ENCODE data around the gene DR1.
"Not testable (repeated sequence)": the region's sequence is repeated elsewhere in the genome, so short reads cannot be mapped to it uniquely, and the experiment has no call there.

DR1 gene

DNA sequence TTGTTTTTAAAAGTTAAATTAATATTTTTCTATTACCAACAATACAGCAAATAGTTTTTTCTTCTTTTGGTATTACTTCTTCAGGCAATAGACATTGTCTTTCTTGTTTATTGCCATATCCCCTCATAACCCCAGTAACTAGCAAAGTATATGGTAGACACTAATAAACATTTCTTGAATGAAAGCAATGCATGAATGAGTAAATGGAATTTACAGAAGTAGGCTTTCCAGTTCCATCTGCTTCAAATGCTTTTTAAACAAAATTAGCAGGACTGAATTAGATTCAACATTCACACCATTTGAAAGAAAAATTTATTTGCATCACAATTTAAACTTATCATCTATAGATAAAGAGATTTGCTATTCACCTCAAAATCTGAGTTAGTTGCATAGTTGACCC, 5.6 kb upstream of the DR1 start:
- DNase-seq (ENCODE audit: low read depth) = no peak

DNA sequence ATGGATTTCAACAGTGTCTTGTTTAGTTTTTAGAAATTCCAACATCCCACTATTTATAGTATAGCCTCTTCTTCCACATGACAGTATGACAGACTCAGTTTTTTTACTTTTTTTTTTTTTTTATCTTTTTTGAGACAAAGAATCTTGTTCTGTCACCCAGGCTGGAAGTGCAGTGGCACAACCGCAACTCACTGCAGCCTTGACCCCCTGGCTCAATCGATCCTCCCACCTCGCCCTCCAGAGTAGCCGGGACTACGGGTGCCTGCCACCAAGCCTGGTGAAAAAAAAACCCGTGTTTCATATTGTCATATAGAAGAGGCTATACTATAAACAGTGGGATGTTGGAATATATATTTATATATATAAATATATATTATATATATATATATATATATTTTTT, 1.2 kb upstream of the DR1 start:
- no peak for DNase-seq (ENCODE audit: low read depth)

- DNase-seq (ENCODE audit: low read depth) = peak; percentile 2
These were observed 648 bp upstream of the DR1 start for GRCh38 chr1:93344886-93345632.

DNA sequence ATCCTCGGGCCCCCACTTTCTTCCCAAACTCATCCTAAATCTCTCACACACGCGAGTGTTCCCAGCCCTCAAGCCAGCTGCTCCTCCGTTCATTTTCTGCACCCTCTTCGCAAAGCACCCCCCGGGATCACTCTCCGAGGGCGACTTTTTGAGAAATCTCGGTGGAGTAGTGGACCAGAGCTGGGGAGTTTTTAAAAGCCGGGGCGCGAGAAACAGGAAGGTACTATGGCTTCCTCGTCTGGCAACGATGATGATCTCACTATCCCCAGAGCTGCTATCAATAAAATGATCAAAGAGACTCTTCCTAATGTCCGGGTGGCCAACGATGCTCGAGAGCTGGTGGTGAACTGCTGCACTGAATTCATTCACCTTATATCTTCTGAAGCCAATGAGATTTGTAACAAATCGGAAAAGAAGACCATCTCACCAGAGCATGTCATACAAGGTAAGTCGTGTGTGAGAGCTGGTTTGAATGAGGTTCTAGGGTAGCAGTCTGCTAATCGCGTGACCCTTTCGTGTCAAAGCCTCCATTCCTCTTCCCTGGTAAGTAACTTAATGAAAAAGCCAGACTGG, 800 bp downstream of the DR1 start:
- peak; percentile 14 for DNase-seq (ENCODE audit: low read depth)

DNA sequence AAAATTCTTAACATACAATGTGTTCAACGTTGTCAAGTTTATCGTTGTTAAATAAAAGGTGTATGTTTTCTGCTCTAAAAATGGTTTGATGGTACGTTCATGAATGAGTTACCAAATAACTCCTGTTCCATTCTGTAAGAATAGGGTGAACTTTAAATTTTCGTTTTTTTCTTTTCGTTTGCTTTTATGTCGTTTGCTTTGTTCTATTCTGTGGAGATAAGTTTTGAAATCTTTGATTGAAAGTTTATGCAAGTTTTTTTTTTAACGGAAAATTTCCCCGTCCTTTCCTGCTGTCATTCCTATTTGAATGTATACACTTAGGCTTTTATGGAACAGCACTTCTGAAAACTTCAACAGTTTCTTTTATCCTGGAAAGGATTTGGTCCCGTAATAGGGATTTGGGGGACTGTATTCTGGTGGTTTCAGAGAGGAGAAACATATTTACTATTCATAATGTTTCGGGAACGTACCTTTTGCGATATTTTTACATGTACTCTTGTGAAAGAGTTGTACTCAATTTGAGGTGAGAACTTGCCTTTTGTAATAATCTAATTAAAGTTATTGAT, 1.7 kb downstream of the DR1 start:
- no peak for DNase-seq (ENCODE audit: low read depth)

- DNase-seq (ENCODE audit: low read depth) = no peak
These were observed 2.5 kb downstream of the DR1 start for GRCh38 chr1:93348104-93348728.

GRCh38 chr1:93349231-93350135, 3.8 kb downstream of the DR1 start:
- DNase-seq (ENCODE audit: low read depth) = no peak

DNA sequence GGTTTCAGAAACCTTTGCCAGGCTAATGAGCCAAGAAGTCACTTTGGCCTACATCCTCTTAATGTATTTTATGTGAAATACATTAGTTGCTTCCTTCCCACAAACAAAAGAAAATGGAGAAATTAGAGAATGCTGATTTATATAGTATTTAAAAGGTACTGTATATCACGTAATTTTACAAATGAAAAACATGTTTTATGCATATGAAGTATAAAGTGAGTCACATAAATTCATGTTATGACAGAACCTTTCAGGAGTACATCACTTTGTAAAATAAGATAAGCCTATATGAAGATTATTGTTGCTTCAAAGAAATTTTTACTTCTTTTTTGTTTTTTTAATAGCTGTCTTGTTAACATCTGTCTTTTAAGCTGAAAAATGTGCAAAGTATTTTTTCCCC, 4.6 kb downstream of the DR1 start:
- DNase-seq (ENCODE audit: low read depth) = no peak

- no peak for DNase-seq (ENCODE audit: low read depth)
These were observed 5.2 kb downstream of the DR1 start for GRCh38 chr1:93350875-93351274.

DNA sequence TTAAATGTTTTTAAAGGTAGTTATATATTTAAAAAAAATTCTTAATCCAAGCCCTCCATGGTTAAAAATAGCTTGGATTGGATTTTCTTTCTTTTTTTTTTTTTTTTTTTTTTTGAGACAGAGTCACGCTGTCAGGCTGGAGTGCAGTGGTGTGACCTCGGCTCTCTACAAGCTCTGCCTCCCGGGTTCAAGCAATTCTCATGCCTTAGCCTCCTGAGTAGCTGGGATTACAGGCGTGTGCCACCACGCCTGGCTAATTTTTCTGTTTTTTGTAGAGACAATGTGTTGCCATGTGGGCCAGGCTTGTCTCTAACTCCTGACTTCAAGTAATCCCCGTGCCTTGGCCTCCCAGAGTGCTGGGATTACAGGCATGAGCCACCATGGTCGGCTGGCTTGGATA, 5.6 kb downstream of the DR1 start:
- DNase-seq (ENCODE audit: low read depth) = not testable (repeated sequence)

DNA sequence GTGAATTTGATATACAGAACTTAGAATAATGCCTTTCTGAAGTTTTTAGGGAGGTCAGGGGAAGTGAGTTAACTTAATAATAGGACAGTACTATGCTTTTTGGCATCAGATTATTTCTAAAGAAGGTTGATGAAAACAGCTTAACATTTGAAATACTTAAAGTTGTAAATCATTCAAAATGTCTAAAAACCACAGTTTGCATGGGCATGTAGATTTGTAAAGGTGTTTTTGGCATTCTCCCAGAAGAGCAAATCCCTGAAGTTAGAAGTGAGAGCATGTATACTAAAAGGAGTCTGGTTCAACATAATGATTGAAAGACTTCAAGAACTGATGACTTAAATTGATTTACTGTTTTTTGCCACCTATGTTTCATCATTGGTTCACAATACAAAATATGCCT, 6.7 kb downstream of the DR1 start:
- no peak for DNase-seq (ENCODE audit: low read depth)

DNA sequence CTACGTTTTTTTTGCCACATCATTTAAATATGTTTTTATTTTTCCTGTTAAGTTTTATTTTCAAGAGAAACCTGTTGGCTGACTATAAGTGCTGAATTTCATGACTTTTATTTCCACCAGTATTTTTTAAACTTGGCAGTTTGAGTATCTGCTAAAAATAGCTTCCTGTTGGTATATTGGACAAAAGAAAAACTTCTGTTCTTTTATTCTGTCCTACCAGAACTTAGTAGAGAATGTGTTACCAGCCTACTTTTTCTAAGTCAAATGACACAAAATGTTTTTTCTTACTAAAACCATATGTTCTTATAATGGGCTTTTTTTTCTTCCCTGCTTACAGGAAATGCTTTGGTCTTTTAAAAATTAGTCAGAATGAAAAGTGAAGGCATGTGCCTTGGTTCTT, 7.6 kb downstream of the DR1 start:
- DNase-seq (ENCODE audit: low read depth) = no peak

DNA sequence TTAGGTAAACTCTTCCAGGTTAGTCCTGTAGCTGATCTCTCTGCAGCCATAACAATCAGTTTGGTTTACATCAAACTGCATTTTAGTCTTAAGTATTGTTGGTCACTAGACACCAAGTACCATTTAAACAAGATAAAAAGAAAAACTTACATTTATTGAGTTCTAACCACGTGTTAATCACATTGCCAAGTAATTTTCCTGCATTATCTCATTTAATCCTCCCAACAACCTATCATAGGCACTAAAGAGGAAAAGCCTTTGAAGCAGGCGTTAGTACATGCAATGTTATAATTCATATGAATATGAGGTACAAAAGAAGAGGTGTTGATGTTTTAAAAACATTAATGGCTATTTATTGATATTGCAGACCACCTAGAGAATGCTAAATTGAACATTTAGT, 9.0 kb downstream of the DR1 start:
- DNase-seq (ENCODE audit: low read depth) = no peak

- DNase-seq (ENCODE audit: low read depth) = no peak
These were observed 11.5 kb downstream of the DR1 start for GRCh38 chr1:93357242-93357641.

- no peak for DNase-seq (ENCODE audit: low read depth)
These were observed 12.6 kb downstream of the DR1 start for GRCh38 chr1:93358293-93358692.

- DNase-seq (ENCODE audit: low read depth) = no peak
These were observed 14.4 kb downstream of the DR1 start for GRCh38 chr1:93360111-93360510.

- no peak for DNase-seq (ENCODE audit: low read depth)
These were observed 16.5 kb downstream of the DR1 start for GRCh38 chr1:93362237-93362636.

DNA sequence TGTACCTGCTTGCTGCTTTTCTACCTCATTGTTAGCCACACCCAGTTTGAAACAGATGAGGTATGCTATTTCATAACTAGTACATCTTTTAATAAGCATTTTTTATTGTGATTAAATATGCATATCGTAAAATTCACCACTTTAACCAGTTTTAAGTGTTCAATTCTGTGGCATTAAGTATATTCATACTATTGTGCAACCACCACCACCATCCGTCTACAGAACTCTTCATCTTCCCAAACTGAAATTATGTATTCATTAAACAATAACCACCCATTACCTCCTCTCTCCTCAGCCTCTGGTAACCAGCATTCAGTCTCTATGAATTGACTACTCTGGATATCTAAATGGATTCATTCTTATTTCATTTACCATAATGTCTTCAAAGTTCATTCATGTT, 20.1 kb downstream of the DR1 start:
- no peak for DNase-seq (ENCODE audit: low read depth)

DNA sequence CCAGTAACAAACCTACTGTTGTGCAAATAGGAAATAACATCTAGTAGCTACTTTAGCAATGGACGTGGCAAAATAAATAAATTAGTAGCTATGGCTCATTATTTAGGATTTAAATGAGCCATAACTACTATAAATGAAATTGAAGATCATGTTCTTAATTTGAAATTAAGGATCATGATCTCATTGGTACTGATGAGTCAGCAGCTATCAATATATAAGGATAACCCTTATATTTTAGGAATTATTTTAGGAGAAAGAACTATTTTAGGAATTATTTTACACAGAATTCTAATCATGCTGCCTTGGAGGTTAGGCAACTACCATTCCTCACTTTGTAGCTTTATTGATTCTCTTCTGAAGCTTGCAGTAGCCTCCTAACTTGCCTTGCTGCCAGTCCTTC, 24.0 kb downstream of the DR1 start:
- no peak for DNase-seq (ENCODE audit: low read depth)

DNA sequence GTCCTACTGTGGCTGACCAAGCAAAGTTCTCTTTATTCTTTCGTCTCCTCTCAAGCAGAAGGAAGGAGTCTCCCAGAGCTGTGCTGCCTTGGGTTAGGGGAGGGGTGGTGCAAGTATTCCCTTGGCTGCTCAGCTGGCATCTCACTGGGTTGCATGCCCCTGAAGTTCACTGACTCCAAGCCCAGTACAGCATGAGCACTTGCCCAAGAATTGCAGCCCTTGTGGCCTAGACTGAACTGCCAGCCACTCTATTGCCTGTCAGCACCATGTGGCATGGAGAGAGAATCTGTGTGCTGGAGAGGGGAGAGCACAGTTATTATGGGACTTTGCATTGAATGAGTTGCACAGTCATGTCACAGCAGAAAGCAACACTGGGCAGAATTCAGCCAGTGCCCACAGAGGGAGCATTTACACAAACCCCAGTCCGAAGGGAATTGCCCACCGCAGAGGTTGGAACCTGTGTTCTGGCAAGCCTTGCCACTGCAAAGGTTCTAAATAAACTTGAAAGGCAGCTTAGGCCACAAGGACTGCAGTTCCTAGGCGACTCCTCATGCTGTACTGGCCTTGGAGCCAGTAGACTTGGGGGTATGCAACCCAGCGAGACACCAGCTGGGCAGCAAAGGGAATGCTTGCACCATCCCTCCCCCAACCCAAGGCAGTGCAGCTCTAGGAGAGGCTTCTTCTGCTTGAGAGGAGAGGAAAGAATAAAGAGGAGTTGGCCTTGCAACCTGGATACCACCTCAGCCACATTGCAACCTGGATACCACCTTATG, 28.8 kb downstream of the DR1 start:
- no peak for DNase-seq (ENCODE audit: low read depth)

DNA sequence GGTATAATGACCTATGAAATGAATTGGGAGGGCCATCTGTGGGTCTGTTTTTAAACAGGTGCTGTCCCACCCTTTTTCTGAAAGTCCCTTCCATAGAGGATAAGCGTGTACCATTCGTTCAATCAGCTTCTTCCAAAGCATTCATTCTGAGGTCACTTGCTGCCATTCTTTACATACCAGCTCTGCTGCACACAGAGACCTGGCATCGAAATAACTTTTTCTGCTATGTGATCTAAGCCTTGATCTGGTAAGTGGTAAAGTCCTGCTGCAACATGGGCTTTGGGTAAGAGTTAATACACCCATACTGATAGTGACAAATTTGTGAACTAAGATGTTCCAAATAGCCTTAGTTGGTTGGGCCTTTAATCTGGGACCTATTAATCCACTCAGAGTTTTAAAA, 38.9 kb downstream of the DR1 start:
- DNase-seq (ENCODE audit: low read depth) = no peak

Measured in T follicular helper cell (primary cell).